C1 segment of cervical spinal cord (tissue), 14 donors: ENCODE data around the gene MAP3K12.
A peak's percentile ranks its signal among the peaks of the same experiment; 100 is the strongest.

Experiments
- DNase-seq, 14 donors: peaks; one replicate each; lab custom pipeline; 2025; lab: John Stamatoyannopoulos, UW

MAP3K12 gene

DNA sequence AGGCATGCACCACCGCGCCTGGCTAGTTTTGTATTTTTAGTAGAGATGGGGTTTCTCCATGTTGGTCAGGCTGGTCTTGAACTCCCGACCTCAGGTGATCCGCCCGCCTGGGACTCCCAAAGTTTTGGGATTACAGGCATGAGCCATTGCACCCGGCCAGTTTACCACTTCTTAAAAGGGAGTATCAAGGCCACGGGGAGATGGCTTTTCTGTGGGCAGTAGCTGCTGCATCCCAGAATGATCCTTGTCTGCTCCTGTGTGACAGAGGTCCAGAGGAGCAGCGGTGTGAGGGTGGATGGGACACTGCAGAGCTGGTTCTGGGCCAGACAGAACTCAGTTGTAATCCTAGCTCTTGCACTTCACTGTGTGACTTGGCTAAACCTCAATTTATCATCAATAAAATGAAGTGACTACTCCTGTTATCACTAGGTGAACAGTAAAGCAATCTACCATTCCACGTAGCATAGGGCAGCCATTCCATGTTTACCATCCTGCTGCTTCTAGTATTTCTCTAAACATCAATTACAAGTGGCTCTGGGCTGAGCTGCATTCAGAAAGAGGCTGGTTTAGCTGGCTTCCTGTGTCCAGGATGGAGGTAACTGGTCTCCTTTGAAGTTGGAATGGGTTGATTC lies 11.0 kb upstream of the MAP3K12 start:
- DNase-seq: no peak

- peak in 13 of 14 donors; percentile 17 to 79 (median 73) for DNase-seq
Observed at GRCh38 chr12:53508534-53509170, 9.4 kb upstream of the MAP3K12 start.

DNA sequence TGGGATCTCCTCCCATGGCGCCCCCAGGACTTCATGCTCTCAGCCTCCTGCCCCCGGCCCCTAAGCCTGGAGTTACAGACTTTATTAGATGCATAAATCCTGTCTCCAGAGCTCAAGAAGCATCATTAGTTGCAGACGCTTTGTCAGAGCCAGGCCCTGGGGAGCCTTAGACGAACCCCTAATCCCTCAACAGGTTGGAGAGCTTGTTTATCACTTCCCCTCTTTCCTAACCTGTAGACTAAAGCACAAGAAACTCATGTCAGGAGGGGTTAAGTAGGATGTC lies 8.3 kb upstream of the MAP3K12 start:
- no peak for DNase-seq

- no peak for DNase-seq
Observed at GRCh38 chr12:53506881-53507602, 7.8 kb upstream of the MAP3K12 start, which contains the start of gene NPFF. NPFF (minus strand) TSS chr12:53507484; CDS start chr12:53507474, 10 bp downstream.

- DNase-seq: no peak
Observed at GRCh38 chr12:53506450-53506785, 7.2 kb upstream of the MAP3K12 start.

DNA sequence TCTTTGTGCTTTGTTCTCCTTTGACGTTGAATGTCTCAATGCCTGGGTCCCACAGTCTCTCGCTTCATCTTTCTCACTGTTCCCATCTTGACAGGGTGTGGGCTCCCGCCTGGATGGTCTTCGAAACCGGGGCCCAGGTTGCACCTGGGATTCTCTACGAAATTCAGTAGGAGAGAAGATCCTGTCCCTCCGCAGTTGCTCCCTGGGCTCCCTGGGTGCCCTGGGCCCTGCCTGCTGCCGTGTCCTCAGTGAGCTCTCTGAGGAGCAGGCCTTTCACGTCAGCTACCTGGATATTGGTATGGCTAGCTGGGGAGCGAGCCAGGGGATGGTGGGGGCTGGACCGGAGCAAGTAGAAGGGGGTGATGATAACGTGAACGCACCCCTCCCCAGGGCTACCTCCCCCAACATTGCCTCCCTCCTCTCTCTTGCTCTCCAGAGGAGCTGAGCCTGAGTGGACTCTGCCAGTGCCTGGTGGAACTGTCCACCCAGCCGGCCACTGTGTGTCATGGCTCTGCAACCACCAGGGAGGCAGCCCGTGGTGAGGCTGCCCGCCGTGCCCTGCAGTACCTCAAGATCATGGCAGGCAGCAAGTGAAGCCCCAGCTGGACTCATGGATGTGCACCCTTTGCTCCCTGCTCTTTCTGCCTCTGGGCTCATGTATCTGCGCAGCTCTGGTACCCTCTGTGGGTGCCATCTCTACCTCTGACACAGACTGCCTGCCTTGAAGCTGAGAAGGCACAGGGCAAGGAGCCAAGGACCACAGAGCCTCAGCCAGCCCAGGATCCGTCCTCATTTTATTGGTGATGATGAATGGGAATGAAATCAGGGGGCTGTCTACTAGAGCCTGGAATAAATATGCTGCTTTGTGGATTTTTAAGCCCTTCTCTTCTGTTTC lies 6.5 kb upstream of the MAP3K12 start:
- DNase-seq: peak in 1 of 14 donors; percentile 46

GRCh38 chr12:53505086-53505485 lies 5.8 kb upstream of the MAP3K12 start:
- DNase-seq: peak in 9 of 14 donors; percentile 21 to 90 (median 35)

DNA sequence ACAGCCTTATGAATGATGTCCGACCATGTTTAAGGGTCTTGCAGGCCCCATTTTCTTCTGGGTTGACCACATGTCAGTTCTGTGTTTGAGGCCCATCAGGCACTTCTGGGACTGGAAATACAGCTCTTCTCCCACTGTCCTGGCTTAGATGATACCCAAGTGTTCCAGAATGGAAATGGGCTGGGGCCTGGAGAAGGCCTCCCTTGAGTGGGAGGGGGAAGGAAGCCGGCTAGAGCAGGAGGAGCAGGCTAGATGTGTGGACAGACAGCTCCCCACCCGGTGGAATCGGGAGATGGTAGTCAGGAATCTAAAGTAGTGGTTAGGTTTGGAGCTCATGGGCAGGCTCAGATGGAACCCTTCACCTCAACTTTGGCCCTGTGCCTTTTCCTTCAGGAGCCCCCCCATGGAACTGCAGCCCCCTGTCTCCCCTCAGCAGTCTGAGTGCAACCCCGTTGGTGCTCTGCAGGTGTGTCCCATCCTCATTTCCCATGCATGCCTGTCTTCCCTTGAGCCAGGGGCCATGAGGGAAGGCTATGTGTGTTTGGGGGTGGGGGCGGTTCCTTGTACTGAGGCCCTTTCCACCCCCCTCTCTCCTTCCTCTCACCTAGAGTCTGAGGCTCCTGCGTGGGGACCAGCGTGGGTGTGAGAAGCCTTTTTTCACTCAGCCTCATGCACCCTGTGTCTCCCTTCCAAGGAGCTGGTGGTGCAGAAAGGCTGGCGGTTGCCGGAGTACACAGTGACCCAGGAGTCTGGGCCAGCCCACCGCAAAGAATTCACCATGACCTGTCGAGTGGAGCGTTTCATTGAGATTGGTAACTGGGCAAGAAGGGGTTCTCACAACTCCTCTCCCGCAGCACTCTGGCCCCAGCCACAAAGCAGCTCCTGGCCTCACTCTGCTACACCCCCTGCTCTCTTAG lies 5.0 kb upstream of the MAP3K12 start:
- DNase-seq: no peak

GRCh38 chr12:53502983-53503728 lies 3.9 kb upstream of the MAP3K12 start:
- no peak for DNase-seq

DNA sequence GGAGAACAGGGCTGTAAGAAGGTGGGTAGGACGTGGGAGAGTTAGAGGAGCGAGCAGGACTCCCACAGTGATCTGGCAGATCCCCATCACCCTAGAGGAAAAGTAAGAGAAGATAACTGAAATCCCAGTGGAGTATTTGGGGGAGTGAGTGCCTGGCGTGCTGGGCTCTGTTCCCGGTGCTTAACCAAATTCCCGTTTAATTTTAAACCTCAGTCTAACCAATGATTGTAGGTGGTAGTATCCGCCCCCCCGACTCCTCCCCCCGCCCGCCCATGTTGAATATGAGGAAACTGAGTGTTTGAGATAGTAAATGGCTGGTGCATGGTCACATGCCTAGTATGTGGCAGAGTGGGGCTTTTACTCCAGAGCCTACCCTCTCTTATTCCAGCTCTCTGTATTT lies 3.1 kb upstream of the MAP3K12 start:
- no peak for DNase-seq

GRCh38 chr12:53501615-53502181 lies 2.4 kb upstream of the MAP3K12 start:
- DNase-seq: peak in 2 of 14 donors; percentile 41 to 52

- DNase-seq: peak; percentile 96 to 100 (median 99)
Observed at GRCh38 chr12:53500776-53501614, 1.7 kb upstream of the MAP3K12 start, which contains the start of gene TARBP2. TARBP2 (plus strand) TSS chr12:53501283; CDS start chr12:53501409, 126 bp downstream.

- peak in 4 of 14 donors; percentile 43 to 83 (median 61) for DNase-seq
Observed at GRCh38 chr12:53500142-53500775, 1.0 kb upstream of the MAP3K12 start.

DNA sequence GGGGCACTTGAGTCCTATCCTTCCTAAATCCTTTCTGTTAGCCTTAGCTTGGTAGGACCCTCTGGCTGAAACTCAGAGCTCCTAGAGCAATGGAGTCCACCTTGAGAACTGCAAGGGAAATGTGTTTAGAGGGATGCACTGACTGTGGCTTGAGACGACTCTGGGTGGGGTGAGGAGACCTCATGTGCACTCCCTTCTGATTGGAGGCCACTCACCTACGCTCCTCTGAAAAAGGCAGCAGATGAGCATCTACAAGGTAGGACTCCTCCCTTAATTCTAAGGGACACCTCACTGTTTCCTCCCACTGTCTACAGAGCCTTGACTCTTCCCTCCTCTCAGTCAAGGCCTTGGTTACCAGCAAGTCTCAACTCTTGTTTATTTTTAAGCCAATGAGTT lies 1.0 kb downstream of the MAP3K12 start:
- peak in 1 of 14 donors; percentile 60 for DNase-seq

- DNase-seq: no peak
Observed at GRCh38 chr12:53497461-53497860, 1.8 kb downstream of the MAP3K12 start.

- DNase-seq: no peak
Observed at GRCh38 chr12:53496752-53497032, 2.6 kb downstream of the MAP3K12 start.

DNA sequence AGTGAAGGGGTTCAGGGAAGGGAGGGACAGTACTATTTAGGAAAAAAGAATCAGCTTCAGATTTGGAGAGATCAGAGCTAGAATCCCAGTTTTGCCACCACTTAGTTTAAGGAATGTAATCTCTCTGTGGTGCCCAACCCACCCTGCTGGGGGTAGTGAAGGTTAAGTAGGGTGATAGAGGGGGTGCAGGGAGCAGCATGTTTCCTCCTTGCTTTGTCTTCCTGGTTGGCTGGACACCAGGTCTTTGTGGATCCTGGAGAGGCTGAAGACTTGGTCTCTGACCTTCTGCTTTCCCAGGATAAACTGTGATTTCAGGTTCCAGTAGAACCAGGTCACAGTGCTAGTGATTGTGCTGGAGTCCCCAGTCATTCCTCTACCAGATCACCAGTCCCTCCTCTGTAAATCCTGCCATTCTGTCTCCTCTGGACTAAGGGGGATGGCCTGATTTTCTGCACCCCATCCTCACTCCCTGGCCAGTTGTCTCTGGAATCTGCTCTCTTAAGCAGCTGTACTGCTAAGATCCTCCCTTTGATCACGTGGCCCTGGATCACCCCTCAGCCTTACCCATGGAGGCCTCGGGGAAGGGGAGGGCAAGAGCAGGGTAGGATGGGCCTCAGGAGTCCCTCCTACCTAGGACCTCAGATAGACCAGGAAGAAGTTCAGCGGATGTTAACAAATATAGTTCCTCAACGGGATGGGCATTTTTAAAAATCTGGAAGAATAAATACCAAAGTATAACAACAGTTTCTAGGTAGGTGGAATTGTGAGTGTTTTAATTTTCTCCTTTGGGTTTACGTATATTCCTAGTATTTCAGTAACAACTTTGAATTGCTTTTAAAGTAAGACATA lies 3.1 kb downstream of the MAP3K12 start:
- DNase-seq: peak in 3 of 14 donors; percentile 10 to 40 (median 14)
